Measurements from ENCODE around the gene EMID1.
A peak's percentile ranks its signal among the peaks of the same experiment; 100 is the strongest.

The EMID1 gene

GRCh38 chr22:29195118-29195963, 10.4 kb upstream of the EMID1 start:
- DNase-seq (ENCODE audit: low read depth), result no peak

GRCh38 chr22:29195964-29196666, 9.6 kb upstream of the EMID1 start:
- no peak for DNase-seq (ENCODE audit: low read depth)

- no peak for DNase-seq (ENCODE audit: low read depth)
These were observed 8.6 kb upstream of the EMID1 start for GRCh38 chr22:29197096-29197495.

GRCh38 chr22:29198240-29198639, 7.5 kb upstream of the EMID1 start:
- DNase-seq (ENCODE audit: low read depth), result no peak

- no peak for DNase-seq (ENCODE audit: low read depth)
These were observed 5.8 kb upstream of the EMID1 start for GRCh38 chr22:29199702-29200400.

GRCh38 chr22:29200901-29201300, 4.8 kb upstream of the EMID1 start:
- no peak for DNase-seq (ENCODE audit: low read depth)

- DNase-seq (ENCODE audit: low read depth), result no peak
These were observed 3.9 kb upstream of the EMID1 start for GRCh38 chr22:29201782-29202181.

- peak; percentile 39 for DNase-seq (ENCODE audit: low read depth)
These were observed 3.2 kb upstream of the EMID1 start for GRCh38 chr22:29202212-29203192.

GRCh38 chr22:29203488-29204454, 1.9 kb upstream of the EMID1 start:
- DNase-seq (ENCODE audit: low read depth), result no peak

GRCh38 chr22:29204455-29205183, 1.1 kb upstream of the EMID1 start:
- DNase-seq (ENCODE audit: low read depth), result no peak

- no peak for DNase-seq (ENCODE audit: low read depth)
These were observed 473 bp upstream of the EMID1 start for GRCh38 chr22:29205252-29205593.

- DNase-seq (ENCODE audit: low read depth), result no peak
These were observed 911 bp downstream of the EMID1 start for GRCh38 chr22:29206372-29207242.

GRCh38 chr22:29207243-29207550, 1.5 kb downstream of the EMID1 start:
- DNase-seq (ENCODE audit: low read depth), result no peak

GRCh38 chr22:29207562-29208501, 2.1 kb downstream of the EMID1 start:
- DNase-seq (ENCODE audit: low read depth), result no peak

- no peak for DNase-seq (ENCODE audit: low read depth)
These were observed 2.8 kb downstream of the EMID1 start for GRCh38 chr22:29208502-29208862.

- no peak for DNase-seq (ENCODE audit: low read depth)
These were observed 3.4 kb downstream of the EMID1 start for GRCh38 chr22:29208879-29209623.

GRCh38 chr22:29209624-29209929, 3.9 kb downstream of the EMID1 start:
- DNase-seq (ENCODE audit: low read depth), result no peak
